ENCODE measurements around the gene ZFPM1. TPM values are rescaled to one million over a fixed set of nuclear protein-coding genes. Genes with fewer than 3 reads are reported as not detected.

The ZFPM1 gene
- total and polyA plus RNA-seq, 4 donors = 0.19 to 12.8 (median 5.3) TPM

DNA sequence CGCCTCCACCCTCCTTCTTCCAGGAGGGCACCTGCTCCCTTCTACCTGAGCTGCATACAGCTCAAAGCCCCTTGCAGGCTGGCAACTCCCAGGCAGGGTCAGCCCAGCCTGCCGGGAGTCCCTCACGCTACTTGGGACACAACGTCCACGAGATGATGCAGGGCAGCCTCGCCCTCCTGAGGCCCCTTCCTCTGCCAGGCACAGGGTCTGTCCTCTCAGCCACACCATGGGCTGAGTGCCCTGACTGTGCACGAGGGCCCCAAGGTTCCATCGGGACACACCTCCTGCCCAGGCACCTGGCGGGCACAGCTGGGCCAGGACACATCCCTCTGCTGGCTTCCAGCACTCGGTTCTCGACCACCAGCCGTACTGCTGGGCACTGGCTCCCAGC is 86.2 kb downstream of the ZFPM1 start (continued):
- TF ChIP-seq, protein P1, sequence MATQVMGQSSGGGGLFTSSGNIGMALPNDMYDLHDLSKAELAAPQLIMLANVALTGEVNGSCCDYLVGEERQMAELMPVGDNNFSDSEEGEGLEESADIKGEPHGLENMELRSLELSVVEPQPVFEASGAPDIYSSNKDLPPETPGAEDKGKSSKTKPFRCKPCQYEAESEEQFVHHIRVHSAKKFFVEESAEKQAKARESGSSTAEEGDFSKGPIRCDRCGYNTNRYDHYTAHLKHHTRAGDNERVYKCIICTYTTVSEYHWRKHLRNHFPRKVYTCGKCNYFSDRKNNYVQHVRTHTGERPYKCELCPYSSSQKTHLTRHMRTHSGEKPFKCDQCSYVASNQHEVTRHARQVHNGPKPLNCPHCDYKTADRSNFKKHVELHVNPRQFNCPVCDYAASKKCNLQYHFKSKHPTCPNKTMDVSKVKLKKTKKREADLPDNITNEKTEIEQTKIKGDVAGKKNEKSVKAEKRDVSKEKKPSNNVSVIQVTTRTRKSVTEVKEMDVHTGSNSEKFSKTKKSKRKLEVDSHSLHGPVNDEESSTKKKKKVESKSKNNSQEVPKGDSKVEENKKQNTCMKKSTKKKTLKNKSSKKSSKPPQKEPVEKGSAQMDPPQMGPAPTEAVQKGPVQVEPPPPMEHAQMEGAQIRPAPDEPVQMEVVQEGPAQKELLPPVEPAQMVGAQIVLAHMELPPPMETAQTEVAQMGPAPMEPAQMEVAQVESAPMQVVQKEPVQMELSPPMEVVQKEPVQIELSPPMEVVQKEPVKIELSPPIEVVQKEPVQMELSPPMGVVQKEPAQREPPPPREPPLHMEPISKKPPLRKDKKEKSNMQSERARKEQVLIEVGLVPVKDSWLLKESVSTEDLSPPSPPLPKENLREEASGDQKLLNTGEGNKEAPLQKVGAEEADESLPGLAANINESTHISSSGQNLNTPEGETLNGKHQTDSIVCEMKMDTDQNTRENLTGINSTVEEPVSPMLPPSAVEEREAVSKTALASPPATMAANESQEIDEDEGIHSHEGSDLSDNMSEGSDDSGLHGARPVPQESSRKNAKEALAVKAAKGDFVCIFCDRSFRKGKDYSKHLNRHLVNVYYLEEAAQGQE (IDR thresholded peaks at IDR 0.05) = no peak
- no peak for TF ChIP-seq GABPA (IDR thresholded peaks at IDR 0.05 in 1 of 2, conservative IDR thresholded peaks at IDR 0.05 in 1 of 2)
- TF ChIP-seq HNF4A (conservative IDR thresholded peaks at IDR 0.05) = no peak
- TF ChIP-seq HNF4G (IDR thresholded peaks at IDR 0.05) = no peak
- TF ChIP-seq RXRA (IDR thresholded peaks at IDR 0.05) = no peak

DNA sequence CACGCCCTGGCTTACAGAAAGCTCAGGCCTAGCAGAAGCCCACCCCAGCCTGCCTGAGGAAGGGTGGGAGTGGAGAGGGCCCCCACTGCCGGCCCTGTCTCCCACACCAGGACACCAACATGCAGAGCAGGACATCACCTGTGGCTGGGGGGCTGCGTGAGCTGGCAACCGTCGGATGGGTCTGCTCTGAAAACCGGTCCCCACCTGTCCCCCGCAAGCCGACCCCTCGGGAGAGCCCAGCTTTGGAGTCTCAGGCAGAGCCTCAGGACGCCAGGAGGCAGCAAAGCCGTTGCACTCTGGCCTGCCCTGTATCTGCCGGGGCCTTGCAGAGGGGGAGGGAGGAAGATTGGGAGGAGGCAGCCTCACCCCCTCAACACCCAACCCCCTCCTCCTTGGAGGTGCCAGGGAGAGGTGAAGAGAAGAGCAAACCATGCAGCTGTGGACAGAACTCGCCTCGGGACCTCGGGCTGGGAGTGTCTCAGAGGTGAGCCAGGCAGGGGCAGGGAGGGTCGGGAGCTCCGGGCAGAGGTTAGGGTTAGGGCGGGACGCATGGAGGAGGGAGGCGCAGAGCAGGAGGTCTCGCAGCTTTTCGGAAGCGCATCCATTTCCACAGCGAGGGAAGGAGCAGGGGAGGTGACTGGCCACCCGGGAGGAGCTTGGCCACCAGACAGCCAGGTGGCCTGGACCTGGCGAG is 86.7 kb downstream of the ZFPM1 start:
- Histone ChIP-seq H3K9ac (ENCODE audit: low read depth in 1 of 2, low read length in 2 of 2) (no peak overlapping the region), H3K27ac (ENCODE audit: low read depth in 1 of 2, low read length in 2 of 2) (no peak overlapping the region), H3K4me3 (ENCODE audit: low read depth in 1 of 3, low read length in 3 of 3) (no peak overlapping the region), H3K27me3 (ENCODE audit: control insufficient read depth in 4 of 4, insufficient read depth in 4 of 4, low read length in 3 of 4) (no peaks in the 10 kb centered on the region), H3K4me1 (ENCODE audit: control insufficient read depth in 4 of 4, insufficient read depth in 4 of 4, low read length in 3 of 4) (peaks cover 0 to 3% (median 0%) of the 10 kb centered on the region in 4 donors), H3K9me3 (ENCODE audit: control insufficient read depth in 4 of 4, low read length in 3 of 4) (peaks cover 7 to 12% (median 8%) of the 10 kb centered on the region in 4 donors), H3K36me3 (ENCODE audit: control insufficient read depth in 4 of 4, insufficient read depth in 3 of 4, low read depth in 1 of 4, low read length in 3 of 4) (peaks cover 0 to 2% (median 1%) of the 10 kb centered on the region in 4 donors)
- WGBS = 29% methylated on average over 26 of the region's 26 CpGs
- no peak for DNase-seq (ENCODE audit: low spot score)
- TF ChIP-seq, protein P2, sequence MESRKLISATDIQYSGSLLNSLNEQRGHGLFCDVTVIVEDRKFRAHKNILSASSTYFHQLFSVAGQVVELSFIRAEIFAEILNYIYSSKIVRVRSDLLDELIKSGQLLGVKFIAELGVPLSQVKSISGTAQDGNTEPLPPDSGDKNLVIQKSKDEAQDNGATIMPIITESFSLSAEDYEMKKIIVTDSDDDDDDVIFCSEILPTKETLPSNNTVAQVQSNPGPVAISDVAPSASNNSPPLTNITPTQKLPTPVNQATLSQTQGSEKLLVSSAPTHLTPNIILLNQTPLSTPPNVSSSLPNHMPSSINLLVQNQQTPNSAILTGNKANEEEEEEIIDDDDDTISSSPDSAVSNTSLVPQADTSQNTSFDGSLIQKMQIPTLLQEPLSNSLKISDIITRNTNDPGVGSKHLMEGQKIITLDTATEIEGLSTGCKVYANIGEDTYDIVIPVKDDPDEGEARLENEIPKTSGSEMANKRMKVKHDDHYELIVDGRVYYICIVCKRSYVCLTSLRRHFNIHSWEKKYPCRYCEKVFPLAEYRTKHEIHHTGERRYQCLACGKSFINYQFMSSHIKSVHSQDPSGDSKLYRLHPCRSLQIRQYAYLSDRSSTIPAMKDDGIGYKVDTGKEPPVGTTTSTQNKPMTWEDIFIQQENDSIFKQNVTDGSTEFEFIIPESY (IDR thresholded peaks at IDR 0.05) = no peak
- TF ChIP-seq HNF4A (conservative IDR thresholded peaks at IDR 0.05) (no peak), NR2F2 (IDR thresholded peaks at IDR 0.05) (no peak), SP1 (IDR thresholded peaks at IDR 0.05) (no peak), RXRA (IDR thresholded peaks at IDR 0.05) (no peak), EGR1 (IDR thresholded peaks at IDR 0.05; ENCODE audit: low read depth in 2 of 2) (no peak), TAF1 (conservative IDR thresholded peaks at IDR 0.05) (no peak), YY1 (IDR thresholded peaks at IDR 0.05) (no peak), GABPA (IDR thresholded peaks at IDR 0.05 in 1 of 2, conservative IDR thresholded peaks at IDR 0.05 in 1 of 2) (no peak), RAD21 (IDR thresholded peaks at IDR 0.05) (no peak)
- TF ChIP-seq, protein P3, sequence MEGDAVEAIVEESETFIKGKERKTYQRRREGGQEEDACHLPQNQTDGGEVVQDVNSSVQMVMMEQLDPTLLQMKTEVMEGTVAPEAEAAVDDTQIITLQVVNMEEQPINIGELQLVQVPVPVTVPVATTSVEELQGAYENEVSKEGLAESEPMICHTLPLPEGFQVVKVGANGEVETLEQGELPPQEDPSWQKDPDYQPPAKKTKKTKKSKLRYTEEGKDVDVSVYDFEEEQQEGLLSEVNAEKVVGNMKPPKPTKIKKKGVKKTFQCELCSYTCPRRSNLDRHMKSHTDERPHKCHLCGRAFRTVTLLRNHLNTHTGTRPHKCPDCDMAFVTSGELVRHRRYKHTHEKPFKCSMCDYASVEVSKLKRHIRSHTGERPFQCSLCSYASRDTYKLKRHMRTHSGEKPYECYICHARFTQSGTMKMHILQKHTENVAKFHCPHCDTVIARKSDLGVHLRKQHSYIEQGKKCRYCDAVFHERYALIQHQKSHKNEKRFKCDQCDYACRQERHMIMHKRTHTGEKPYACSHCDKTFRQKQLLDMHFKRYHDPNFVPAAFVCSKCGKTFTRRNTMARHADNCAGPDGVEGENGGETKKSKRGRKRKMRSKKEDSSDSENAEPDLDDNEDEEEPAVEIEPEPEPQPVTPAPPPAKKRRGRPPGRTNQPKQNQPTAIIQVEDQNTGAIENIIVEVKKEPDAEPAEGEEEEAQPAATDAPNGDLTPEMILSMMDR (IDR thresholded peaks at IDR 0.05; ENCODE audit: low read depth, low read length, missing input control) = no peak
- TF ChIP-seq, protein P4, sequence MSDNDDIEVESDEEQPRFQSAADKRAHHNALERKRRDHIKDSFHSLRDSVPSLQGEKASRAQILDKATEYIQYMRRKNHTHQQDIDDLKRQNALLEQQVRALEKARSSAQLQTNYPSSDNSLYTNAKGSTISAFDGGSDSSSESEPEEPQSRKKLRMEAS (IDR thresholded peaks at IDR 0.05) = no peak
- TF ChIP-seq, protein P1 (IDR thresholded peaks at IDR 0.05) = no peak

Data from liver (tissue), 9 donors.